HepG2 (cell line): ENCODE results near the gene CDK14. TPM values are rescaled to one million over a fixed set of nuclear protein-coding genes. Genes with fewer than 3 reads are reported as not detected.

Experiments
- ATAC-seq: fragments of 200-7000 bp; cut with Tn5 transposase; 3 replicates; pipeline ENCODE4 v1.9.1; 2020; ENCODE audit warnings: mild to moderate bottlenecking, moderate library complexity
- BruUV-seq: library from RNA; stranded (reverse); fragments of 400-500 nt; replicated peaks from 2 replicates; lab custom pipeline; 2021; lab: Mats Ljungman, UMichigan
- CTCF ChIA-PET: fragments of 300-600 bp; formaldehyde crosslinking; extraction: SDS; loops from one replicate; lab custom pipeline; 2021; ENCODE audit warnings: low total read pairs, inconsistent platforms, low intra/inter-chr PET ratio; lab: Yijun Ruan, JAX
- POLR2A ChIA-PET: fragments of 350-600 bp; sonication (Branson Sonifier 250); formaldehyde crosslinking; loops from one replicate; lab custom pipeline; 2020; ENCODE audit warnings: antibody characterized with exemption, inconsistent platforms; lab: Yijun Ruan, JAX
- DNase-seq: peaks from one replicate; pipeline ENCODE4 v3.0.0-alpha.2; 2015; ENCODE audit warnings: low spot score
- FAIRE-seq: peaks from 3 replicates; lab custom pipeline; 2011; peaks lifted over from hg19 to GRCh38; lab: Jason Lieb, UNC
- H2AFZ ChIP-seq: one replicate; pipeline ENCODE4 v1.6.1; 2011; ENCODE audit warnings: low read length, inconsistent platforms
- H3K27ac ChIP-seq: fragments of 300-600 bp; 3 replicates; pipeline ENCODE4 v1.8.0; 2011; ENCODE audit warnings: mixed run types, mild to moderate bottlenecking, mixed read lengths, low read length, inconsistent platforms; ENCODE audit not compliant: insufficient read depth; ENCODE audit errors: extremely low read length
- H3K27me3 ChIP-seq, 2 experiments: fragments of 200-600 bp in 1 of 2; 2 replicates in 1 of 2; 3 replicates in 1 of 2; pipeline versions ENCODE4 v1.6.0 to v1.8.0; 2011; ENCODE audit warnings: low read length in 2 of 2, mild to moderate bottlenecking in 2 of 2, moderate library complexity in 2 of 2, inconsistent platforms in 1 of 2; ENCODE audit not compliant: insufficient read depth in 2 of 2, control insufficient read depth in 1 of 2
- H3K36me3 ChIP-seq, 2 experiments: fragments of 200-600 bp in 1 of 2; replicated peaks in 1 of 2; 2 replicates in 1 of 2; 3 replicates in 1 of 2; pipeline versions ENCODE4 v1.5.1 to v1.8.0; 2011; ENCODE audit warnings: low read length in 2 of 2, inconsistent platforms in 1 of 2; ENCODE audit not compliant: insufficient read depth in 2 of 2, control insufficient read depth in 1 of 2
- H3K4me1 ChIP-seq: 2 replicates; pipeline ENCODE4 v1.5.1; 2012; ENCODE audit warnings: low read length, inconsistent platforms; ENCODE audit not compliant: insufficient read depth
- H3K4me2 ChIP-seq: 2 replicates; pipeline ENCODE4 v1.6.0; 2011; ENCODE audit warnings: low read depth, low read length, inconsistent platforms
- H3K4me3 ChIP-seq, 3 experiments: fragments of 200-600 bp in 1 of 3; sonication (generic), shearing (Covaris generic) in 1 of 3; replicated peaks in 1 of 3; 2 replicates each; pipeline ENCODE4 v1.5.1; 2011 to 2016; ENCODE audit warnings: low read length in 3 of 3, inconsistent platforms in 2 of 3, low read depth in 2 of 3, mild to moderate bottlenecking in 2 of 3, control low read depth in 1 of 3, mixed read lengths in 1 of 3; ENCODE audit not compliant: insufficient read depth in 1 of 3
- H3K79me2 ChIP-seq: one replicate; pipeline ENCODE4 v1.6.1; 2011; ENCODE audit warnings: low read length, inconsistent platforms; ENCODE audit not compliant: insufficient read depth
- H3K9ac ChIP-seq: 2 replicates; pipeline ENCODE4 v1.6.0; 2011; ENCODE audit warnings: mild to moderate bottlenecking, low read depth, low read length, inconsistent platforms; ENCODE audit not compliant: insufficient read depth
- H3K9me3 ChIP-seq: 2 replicates; pipeline ENCODE4 v1.5.1; 2012; ENCODE audit warnings: mild to moderate bottlenecking, low read length
- H4K20me1 ChIP-seq: 2 replicates; pipeline ENCODE4 v1.6.0; 2011; ENCODE audit warnings: inconsistent platforms, mild to moderate bottlenecking, low read length, moderate library complexity; ENCODE audit not compliant: insufficient read depth
- CHD4 ChIP-seq: fragments of 200-600 bp; sonication (generic); IDR thresholded peaks from 2 replicates; pipeline ENCODE4 v1.7.0; 2017; ENCODE audit warnings: mild to moderate bottlenecking, low read length, borderline replicate concordance
- HNF4A ChIP-seq: sonication (generic); formaldehyde crosslinking; IDR thresholded peaks from 2 replicates; pipeline ENCODE4 v1.4.0; 2020; ENCODE audit warnings: missing genetic modification reagents
- REL ChIP-seq: sonication (generic); formaldehyde crosslinking; conservative IDR thresholded peaks from 2 replicates; pipeline ENCODE4 v1.8.0; 2022; ENCODE audit warnings: mild to moderate bottlenecking, missing genetic modification reagents, moderate library complexity
- SMARCC2 ChIP-seq: fragments of 450-650 bp; IDR thresholded peaks from 2 replicates; pipeline ENCODE4 v1.6.1; 2017; ENCODE audit warnings: antibody characterized with exemption, mild to moderate bottlenecking
- SRSF4 ChIP-seq: fragments of 200-400 bp; formaldehyde crosslinking; IDR thresholded peaks from one replicate; pipeline ENCODE4 v1.6.1; 2018; ENCODE audit warnings: mild to moderate bottlenecking, low read depth, low read length, moderate library complexity; ENCODE audit not compliant: poor library complexity, severe bottlenecking
- YEATS2 ChIP-seq: sonication (generic); formaldehyde crosslinking; IDR thresholded peaks from 2 replicates; pipeline ENCODE4 v1.4.0; 2020; ENCODE audit warnings: missing genetic modification reagents, borderline replicate concordance
- ZFP1 ChIP-seq: IDR thresholded peaks from 2 replicates; pipeline ENCODE4 v1.6.1; 2016
- ZNF138 ChIP-seq: sonication (generic); formaldehyde crosslinking; IDR thresholded peaks from 2 replicates; pipeline ENCODE4 v1.5.0; 2020; ENCODE audit warnings: mild to moderate bottlenecking, low read depth, missing genetic modification reagents
- ZNF451 ChIP-seq: sonication (generic); formaldehyde crosslinking; IDR thresholded peaks from 2 replicates; pipeline ENCODE4 v1.5.0; 2020; ENCODE audit warnings: mild to moderate bottlenecking, missing genetic modification reagents
- ZNF501 ChIP-seq: sonication (generic); formaldehyde crosslinking; IDR thresholded peaks from 2 replicates; pipeline ENCODE4 v1.5.1; 2020; ENCODE audit warnings: mild to moderate bottlenecking, moderate library complexity, missing genetic modification reagents
- ZNF614 ChIP-seq: IDR thresholded peaks from 2 replicates; pipeline ENCODE4 v1.6.1; 2018; ENCODE audit warnings: missing biosample characterization, missing genetic modification reagents, inconsistent platforms, borderline replicate concordance
- ZNF7 ChIP-seq: IDR thresholded peaks from 2 replicates; pipeline ENCODE4 v1.6.1; 2016; ENCODE audit warnings: missing biosample characterization, missing genetic modification reagents
- ZNF782 ChIP-seq: sonication (generic); formaldehyde crosslinking; IDR thresholded peaks from 2 replicates; pipeline ENCODE4 v1.4.0; 2020; ENCODE audit warnings: missing genetic modification reagents, mild to moderate bottlenecking, borderline replicate concordance
- WGBS: methylation state at CpG from one replicate; pipeline ENCODE4 v1.1.6; 2017; ENCODE audit warnings: low lambda C conversion rate; 5-methylcytosine and 5-hydroxymethylcytosine counted together
- in situ Hi-C: cut with HindIII; loops from 2 replicates; pipeline ENCODE4 v1.10.0; 2017; ENCODE audit warnings: low pct_unique_long_range_greater_than_20kb; ENCODE audit not compliant: extremely low pct_ligation_motif_present
- intact Hi-C: fragments of 100-400 bp; cut with micrococcal nuclease; formaldehyde crosslinking; loops from one replicate; pipeline ENCODE4 v1.10.0; 2022; ENCODE audit not compliant: unreplicated experiment
- polyA plus RNA-seq, 8 experiments: library from polyadenylated mRNA; depleted of rRNA in 3 of 8; stranded (reverse) in 7 of 8; unstranded in 1 of 8; fragments of >200 nt; fragmentation: Illumina TruSeq in 4 of 8; extraction: Trizol in 4 of 8; gene quantifications; 2 replicates each; pipeline versions ENCODE4 v1.2.1 to v1.2.3, GENCODE V29; 2011 to 2016; ENCODE audit warnings: low read depth in 4 of 8, missing spikeins in 1 of 8, mixed read lengths in 1 of 8; ENCODE audit not compliant: insufficient read depth in 1 of 8
- total RNA-seq, 5 experiments: library from RNA; depleted of rRNA; stranded (reverse); fragments of >200 nt; fragmentation: Illumina TruSeq; extraction: Trizol; gene quantifications; 2 replicates each; pipeline ENCODE4 v1.2.3, GENCODE V29; 2016; ENCODE audit warnings: low read depth in 1 of 5
- TF ChIP-seq, protein P1 (sequence below): sonication (generic); formaldehyde crosslinking; IDR thresholded peaks from 2 replicates; pipeline ENCODE4 v1.8.1; 2023; ENCODE audit warnings: mild to moderate bottlenecking, missing genetic modification reagents, borderline replicate concordance
- TF ChIP-seq, protein P2 (sequence below), 2 experiments: sonication (generic) in 1 of 2; formaldehyde crosslinking in 1 of 2; IDR thresholded peaks; 2 replicates each; pipeline versions ENCODE4 v1.4.0 to v1.6.1; 2016 to 2020; ENCODE audit warnings: borderline replicate concordance in 1 of 2, low read depth in 1 of 2, mild to moderate bottlenecking in 1 of 2, missing genetic modification reagents in 1 of 2
- TF ChIP-seq, protein P3 (sequence below): sonication (generic); formaldehyde crosslinking; conservative IDR thresholded peaks from 2 replicates; pipeline ENCODE4 v1.4.0; 2020; ENCODE audit warnings: missing genetic modification reagents
- TF ChIP-seq, protein P4 (sequence below): IDR thresholded peaks from 2 replicates; pipeline ENCODE4 v1.6.1; 2016; ENCODE audit warnings: low read depth, borderline replicate concordance
- TF ChIP-seq, protein P5 (sequence below): sonication (generic); formaldehyde crosslinking; IDR thresholded peaks from 2 replicates; pipeline ENCODE4 v1.4.0; 2020; ENCODE audit warnings: missing genetic modification reagents

CDK14 gene
- total and polyA plus RNA-seq, 2 of the 13 experiments (the other 11 are each of a cell fraction or from before 2014, with no cell fraction given) = 0.26 to 0.71 TPM

DNA sequence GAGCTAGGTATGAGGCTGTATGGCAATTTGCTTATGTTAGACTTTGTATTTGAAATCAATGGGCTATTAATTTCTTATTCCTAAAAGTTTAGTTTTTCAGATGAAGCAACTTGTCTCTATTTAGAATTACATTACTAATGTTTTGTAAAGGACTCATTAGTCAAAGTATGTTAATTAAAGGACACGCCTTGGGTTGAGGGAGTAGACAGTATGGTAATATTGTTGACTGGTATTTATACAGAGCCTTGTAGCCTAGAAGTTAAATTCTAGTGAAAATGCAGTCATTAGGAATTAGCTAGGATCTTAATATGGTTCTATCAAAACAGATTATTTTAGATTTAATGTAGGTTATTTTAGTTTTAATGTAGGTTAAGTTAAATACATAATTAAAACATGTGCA is 6.2 kb downstream of the CDK14 start:
- BruUV-seq = no TSS peak
- H3K9me3 ChIP-seq = no peaks in the 10 kb centered on the region
- ATAC-seq (no peak), FAIRE-seq (no peak), DNase-seq (no peak)
- H3K27ac ChIP-seq = no peak overlapping the region
- H3K4me2 ChIP-seq = no peak overlapping the region
- in situ Hi-C loops (no loop called here), intact Hi-C loops (no loop called here)
- H3K36me3 ChIP-seq = no peaks in the 10 kb centered on the region
- H3K4me1 ChIP-seq = peaks cover under 1% of the 10 kb centered on the region; the same call in 1 of the 2 replicates
- CTCF ChIA-PET = no interaction called here
- no peak overlapping the region for H3K9ac ChIP-seq
- H3K79me2 ChIP-seq = no peaks in the 10 kb centered on the region
- no peak overlapping the region for H2AFZ ChIP-seq
- no peaks in the 10 kb centered on the region for H4K20me1 ChIP-seq
- H3K27me3 ChIP-seq = peaks cover 0 to 7% of the 10 kb centered on the region in 2 experiments; a peak in 2 of 5 replicates
- no peak overlapping the region for H3K4me3 ChIP-seq
- WGBS = 7% methylated on average over 1 of the region's 1 CpG
- POLR2A ChIA-PET = no interaction called here
- TF ChIP-seq SMARCC2 (no peak), REL (no peak), ZNF782 (no peak), ZNF451 (CRISPR knock-in tag) (no peak), HNF4A (CRISPR knock-in tag) (no peak), ZNF138 (CRISPR knock-in tag) (no peak), ZNF501 (CRISPR knock-in tag) (no peak), YEATS2 (CRISPR knock-in tag) (no peak), ZNF7 (no peak), SRSF4 (no peak), ZNF614 (CRISPR knock-in tag) (no peak), ZFP1 (no peak), CHD4 (no peak)
- TF ChIP-seq, protein P1, sequence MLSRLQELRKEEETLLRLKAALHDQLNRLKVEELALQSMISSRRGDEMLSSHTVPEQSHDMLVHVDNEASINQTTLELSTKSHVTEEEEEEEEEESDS (CRISPR knock-in tag) = no peak
- TF ChIP-seq, protein P2, sequence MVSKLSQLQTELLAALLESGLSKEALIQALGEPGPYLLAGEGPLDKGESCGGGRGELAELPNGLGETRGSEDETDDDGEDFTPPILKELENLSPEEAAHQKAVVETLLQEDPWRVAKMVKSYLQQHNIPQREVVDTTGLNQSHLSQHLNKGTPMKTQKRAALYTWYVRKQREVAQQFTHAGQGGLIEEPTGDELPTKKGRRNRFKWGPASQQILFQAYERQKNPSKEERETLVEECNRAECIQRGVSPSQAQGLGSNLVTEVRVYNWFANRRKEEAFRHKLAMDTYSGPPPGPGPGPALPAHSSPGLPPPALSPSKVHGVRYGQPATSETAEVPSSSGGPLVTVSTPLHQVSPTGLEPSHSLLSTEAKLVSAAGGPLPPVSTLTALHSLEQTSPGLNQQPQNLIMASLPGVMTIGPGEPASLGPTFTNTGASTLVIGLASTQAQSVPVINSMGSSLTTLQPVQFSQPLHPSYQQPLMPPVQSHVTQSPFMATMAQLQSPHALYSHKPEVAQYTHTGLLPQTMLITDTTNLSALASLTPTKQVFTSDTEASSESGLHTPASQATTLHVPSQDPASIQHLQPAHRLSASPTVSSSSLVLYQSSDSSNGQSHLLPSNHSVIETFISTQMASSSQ (IDR thresholded peaks at IDR 0.05; ENCODE audit: low read depth) = no peak
- TF ChIP-seq, protein P2 (CRISPR knock-in tag; IDR thresholded peaks at IDR 0.05; ENCODE audit: borderline replicate concordance) = no peak
- TF ChIP-seq, protein P3, sequence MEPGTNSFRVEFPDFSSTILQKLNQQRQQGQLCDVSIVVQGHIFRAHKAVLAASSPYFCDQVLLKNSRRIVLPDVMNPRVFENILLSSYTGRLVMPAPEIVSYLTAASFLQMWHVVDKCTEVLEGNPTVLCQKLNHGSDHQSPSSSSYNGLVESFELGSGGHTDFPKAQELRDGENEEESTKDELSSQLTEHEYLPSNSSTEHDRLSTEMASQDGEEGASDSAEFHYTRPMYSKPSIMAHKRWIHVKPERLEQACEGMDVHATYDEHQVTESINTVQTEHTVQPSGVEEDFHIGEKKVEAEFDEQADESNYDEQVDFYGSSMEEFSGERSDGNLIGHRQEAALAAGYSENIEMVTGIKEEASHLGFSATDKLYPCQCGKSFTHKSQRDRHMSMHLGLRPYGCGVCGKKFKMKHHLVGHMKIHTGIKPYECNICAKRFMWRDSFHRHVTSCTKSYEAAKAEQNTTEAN (CRISPR knock-in tag) = no peak
- TF ChIP-seq, protein P4, sequence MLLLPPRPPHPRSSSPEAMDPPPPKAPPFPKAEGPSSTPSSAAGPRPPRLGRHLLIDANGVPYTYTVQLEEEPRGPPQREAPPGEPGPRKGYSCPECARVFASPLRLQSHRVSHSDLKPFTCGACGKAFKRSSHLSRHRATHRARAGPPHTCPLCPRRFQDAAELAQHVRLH (CRISPR knock-in tag) = no peak
- TF ChIP-seq, protein P5, sequence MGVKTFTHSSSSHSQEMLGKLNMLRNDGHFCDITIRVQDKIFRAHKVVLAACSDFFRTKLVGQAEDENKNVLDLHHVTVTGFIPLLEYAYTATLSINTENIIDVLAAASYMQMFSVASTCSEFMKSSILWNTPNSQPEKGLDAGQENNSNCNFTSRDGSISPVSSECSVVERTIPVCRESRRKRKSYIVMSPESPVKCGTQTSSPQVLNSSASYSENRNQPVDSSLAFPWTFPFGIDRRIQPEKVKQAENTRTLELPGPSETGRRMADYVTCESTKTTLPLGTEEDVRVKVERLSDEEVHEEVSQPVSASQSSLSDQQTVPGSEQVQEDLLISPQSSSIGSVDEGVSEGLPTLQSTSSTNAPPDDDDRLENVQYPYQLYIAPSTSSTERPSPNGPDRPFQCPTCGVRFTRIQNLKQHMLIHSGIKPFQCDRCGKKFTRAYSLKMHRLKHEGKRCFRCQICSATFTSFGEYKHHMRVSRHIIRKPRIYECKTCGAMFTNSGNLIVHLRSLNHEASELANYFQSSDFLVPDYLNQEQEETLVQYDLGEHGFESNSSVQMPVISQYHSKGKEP (CRISPR knock-in tag) = no peak
